Stimulated activated CD8-positive, alpha-beta memory T cell treated with anti-CD3 and anti-CD28 coated beads, Interleukin-2, amount 100 ng/mL, for 1 hour (primary cell): ENCODE results near the gene ANKRA2.
A peak's percentile ranks its signal among the peaks of the same experiment; 100 is the strongest.

Source experiments
- DNase-seq, 2 donors: peaks; one replicate each; pipeline ENCODE4 v3.0.0-alpha.2; 2020; ENCODE audit warnings: low read depth in 2 of 2

The ANKRA2 gene

DNA sequence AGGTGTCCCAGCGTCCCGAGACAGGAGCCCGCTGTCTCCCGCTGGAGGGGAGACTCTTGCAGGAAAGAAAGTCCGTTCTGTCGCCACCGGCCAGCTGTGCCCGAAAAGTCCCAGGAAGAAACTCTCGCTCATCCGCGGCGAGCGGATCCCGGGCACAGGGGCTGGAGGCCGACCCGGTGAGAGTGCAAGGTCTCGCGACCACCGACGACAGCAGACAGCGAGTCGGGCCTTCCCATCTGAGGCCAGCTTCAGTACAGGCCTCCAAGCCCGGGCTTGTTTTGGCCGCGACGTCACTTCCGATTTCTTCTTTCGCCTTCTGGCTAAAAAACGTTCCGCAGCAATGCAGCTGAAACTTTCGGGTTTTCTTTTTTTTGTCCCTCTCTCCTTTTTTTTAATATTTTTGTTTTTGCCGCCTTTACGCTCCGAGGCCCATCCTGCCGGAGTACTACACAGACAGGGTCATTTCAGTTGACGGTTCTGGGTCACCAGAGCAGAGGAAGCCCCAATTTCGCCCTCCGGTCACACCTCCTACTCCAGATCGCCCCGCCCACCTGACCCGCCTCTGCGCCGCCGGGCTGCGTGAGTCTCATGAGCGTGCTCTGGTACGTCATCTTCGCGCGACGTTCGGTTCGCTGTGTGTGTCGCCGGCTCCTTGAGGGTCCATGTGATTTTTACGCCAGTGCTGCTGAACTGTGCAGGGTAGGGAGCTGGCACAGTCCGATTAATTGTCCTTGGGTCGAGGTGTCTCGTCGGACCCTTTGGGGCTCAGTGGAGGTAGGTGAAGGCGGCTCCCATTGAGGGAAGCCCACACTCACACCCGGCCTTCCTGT lies at the start of gene ANKRA2, which contains the start of gene UTP15:
Gene ANKRA2 (minus strand): TSS at position 501 of the 830 bp plus-strand sequence. CDS start 2,758 bp downstream, outside the sequence.
Gene UTP15 (plus strand): TSS at position 605 of the 830 bp plus-strand sequence. CDS start 1,602 bp downstream, outside the sequence.
- peak; percentile 98 for DNase-seq

DNA sequence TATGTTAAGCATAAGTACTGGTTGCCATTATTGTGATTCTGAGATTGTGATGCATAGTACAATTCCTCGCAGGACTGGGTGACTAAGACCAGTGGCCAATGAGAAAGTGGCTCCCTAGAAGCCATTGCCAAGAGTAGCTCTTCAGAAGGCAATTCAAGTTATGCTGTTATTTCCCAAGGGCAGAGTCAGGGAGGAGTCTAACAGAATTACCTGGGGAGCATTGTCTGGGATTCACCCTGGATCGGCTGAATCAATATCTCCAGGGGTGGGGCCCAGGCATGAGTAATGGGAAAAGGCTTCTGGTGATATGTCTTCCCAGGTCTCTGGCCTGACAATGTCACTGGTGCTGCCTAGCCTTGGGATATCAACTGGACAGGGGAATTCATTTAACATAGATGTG lies 49.6 kb upstream of the ANKRA2 start:
- DNase-seq: no peak

GRCh38 chr5:73612799-73613198 lies 47.4 kb upstream of the ANKRA2 start:
- DNase-seq: no peak

DNA sequence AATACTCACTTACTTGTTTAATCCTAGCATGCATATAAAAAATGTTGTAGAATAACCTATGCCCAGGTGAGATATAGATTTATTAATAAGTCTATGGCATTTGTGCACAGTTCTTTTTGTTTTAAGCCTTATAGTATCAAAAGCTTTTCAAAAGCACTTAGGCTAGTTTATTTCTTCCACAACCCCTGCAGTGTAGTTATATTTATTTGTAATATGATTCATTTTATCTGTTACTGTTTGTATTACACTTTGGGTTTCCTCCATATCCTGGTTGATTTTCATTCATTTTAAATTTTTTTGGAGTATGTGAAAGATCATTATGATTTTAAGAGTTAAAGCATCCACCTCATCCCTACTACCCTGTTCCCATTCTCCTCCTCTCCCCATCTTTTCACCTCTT lies 41.8 kb upstream of the ANKRA2 start:
- DNase-seq: no peak

GRCh38 chr5:73606206-73606753 lies 40.8 kb upstream of the ANKRA2 start:
- no peak for DNase-seq

- DNase-seq: no peak
These were observed 40.0 kb upstream of the ANKRA2 start for GRCh38 chr5:73605223-73606087.

DNA sequence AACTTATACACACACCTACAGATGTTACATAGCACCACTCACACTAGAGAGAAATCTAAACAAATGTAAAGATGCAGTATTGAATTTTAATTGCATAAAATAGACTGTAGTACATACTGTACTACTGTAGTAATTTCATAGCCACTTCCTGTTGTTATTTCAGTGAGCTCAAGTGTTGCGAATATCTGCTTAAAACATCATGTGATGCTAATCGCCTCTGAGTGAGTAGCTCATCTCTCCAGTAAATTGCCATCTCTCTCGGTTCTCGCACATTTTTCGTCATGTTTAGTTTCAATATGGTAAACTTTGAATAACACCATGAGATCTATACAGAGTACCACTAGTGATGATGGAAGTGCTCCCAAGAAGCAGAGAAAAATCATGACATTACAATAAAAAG lies 38.6 kb upstream of the ANKRA2 start:
- no peak for DNase-seq

GRCh38 chr5:73599380-73599779 lies 33.9 kb upstream of the ANKRA2 start:
- DNase-seq: no peak

DNA sequence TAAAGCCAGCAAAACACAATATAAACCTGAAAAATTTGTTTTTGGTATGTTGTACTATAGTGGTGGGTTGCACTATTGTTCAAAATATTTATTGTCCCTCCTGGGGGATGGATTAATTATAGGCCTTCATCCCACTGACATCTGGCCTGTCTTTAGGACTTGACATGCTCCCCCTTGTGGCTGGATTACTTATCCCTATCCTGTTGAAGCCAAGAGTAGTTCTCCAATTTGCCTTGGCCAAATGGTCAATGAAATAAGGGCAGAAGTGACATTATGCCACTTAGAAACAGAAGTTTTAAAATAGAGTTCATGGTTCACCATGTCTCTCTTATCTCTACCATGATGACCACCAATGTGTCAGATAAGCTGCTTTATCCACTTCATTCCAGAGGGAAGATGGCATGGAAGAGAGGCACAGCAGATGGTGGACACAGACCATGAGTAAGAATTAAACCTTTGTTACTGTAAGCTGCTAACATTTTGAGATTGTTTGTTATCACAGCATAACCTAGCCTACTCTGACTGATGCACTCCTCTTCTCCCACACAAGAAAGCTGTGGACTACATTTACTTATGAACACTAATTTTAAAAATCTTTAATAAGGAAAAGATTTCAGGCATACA lies 31.4 kb upstream of the ANKRA2 start:
- DNase-seq: no peak

- no peak for DNase-seq
These were observed 27.1 kb upstream of the ANKRA2 start for GRCh38 chr5:73592551-73592950.

- no peak for DNase-seq
These were observed 26.5 kb upstream of the ANKRA2 start for GRCh38 chr5:73591698-73592501.

DNA sequence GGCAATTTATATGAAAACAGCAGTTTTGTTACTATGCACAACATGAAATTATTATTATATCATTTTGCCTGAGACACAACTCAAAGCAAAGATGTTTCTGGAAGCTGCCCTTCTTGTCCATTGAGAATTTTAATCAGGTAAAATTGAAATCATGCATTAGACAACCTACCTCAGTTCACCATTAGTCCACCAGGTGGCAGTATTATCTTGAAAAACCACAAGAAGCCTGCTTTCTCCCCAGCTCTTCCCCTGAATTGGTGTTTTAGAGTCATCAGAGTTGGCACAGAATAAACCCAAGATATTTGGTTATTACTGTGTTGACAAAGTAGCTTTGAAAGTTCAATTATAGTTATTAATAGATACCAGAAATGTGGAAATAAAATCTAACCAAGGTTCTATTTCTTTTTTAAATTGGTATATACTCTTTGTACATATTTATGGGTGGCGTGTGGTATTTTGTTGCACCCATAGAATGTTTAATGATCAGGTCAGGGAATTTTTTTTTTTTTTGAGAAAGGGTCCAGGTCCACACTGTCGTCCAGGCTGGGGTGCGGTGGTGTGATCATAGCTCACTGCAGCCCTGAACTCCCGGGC lies 25.8 kb upstream of the ANKRA2 start:
- DNase-seq: peak in 1 of 2 donors; percentile 11

DNA sequence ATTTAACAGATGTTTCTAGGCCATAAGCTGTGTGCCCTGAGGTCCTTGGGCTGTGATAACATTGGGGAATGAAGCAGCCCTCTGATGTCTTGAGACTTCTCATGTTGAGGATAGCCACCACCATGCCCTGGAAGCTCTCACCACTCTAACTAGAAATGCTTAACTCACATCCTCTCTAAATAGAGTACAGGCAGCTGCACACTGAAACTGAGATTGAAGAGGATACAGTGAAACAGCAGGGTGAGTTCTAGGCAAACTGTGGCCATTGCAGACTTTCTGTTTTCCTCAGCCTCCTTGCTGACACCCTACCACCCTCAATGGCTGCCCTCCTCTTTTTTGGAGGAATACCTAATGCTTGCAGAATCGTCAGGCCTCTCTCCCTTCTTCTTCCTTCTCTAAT lies 22.5 kb upstream of the ANKRA2 start:
- DNase-seq: no peak

DNA sequence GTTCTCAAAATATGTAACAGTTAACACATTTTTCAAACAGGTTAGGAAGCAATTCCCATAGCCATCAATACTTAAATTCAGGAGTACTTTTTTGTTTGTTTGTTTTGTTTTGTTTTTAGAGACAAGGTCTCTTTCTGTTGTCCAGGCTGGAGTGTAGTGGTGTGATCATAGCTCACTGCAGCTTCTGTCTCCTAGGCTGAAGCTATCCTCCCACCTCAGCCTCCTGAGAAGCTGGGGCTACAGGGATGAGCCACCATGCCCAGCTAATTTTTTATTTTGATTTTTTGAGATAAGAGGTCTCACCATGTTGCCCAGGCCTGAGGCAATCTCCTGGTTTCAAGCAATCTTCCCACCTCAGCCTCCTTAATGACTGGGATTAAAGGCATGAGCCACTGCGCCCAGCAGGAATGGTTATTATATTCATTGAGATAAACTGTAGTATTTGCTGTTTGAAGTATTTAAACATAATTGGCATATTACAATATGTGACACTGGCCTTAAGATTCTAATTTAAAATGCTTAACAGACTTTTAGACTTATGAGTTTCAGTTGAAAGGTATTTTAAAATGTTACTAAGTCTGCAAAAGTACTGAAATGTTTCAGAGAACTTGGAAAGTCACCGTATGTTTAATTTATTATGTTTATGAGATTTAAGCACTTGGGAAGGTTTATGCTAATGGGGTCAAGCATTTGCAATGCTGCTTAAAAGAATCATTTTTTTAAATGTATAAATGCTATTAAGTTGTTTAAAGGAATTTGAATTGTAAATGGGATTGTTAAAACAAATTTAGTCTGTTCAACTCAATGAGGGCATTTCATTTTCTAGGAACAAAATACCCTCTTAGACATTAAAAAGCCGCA lies 17.1 kb upstream of the ANKRA2 start:
- DNase-seq: no peak

- no peak for DNase-seq
These were observed 619 bp upstream of the ANKRA2 start for GRCh38 chr5:73565969-73566547.

- DNase-seq: no peak
These were observed 764 bp downstream of the ANKRA2 start for GRCh38 chr5:73564675-73565074.

DNA sequence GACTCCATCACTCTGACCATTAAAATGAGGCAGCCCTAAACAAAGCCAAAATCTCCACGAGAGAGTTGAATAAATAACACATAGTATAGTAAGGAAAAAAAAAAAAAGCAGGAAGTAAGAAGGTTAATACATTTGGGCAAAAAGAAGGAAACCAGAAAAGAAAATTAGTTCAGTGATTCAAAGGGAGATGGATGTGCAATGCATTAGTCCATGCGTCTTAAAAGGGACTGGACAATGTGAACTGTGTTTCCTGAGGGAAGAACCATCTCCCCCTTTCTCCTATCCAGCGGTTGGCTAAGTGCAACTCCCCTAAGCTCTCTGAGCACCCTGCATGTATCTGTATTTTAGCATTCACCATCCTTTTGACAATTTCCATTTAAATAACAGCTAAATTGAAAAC lies 1.4 kb downstream of the ANKRA2 start:
- DNase-seq: no peak

GRCh38 chr5:73558950-73559349 lies 6.5 kb downstream of the ANKRA2 start:
- no peak for DNase-seq

DNA sequence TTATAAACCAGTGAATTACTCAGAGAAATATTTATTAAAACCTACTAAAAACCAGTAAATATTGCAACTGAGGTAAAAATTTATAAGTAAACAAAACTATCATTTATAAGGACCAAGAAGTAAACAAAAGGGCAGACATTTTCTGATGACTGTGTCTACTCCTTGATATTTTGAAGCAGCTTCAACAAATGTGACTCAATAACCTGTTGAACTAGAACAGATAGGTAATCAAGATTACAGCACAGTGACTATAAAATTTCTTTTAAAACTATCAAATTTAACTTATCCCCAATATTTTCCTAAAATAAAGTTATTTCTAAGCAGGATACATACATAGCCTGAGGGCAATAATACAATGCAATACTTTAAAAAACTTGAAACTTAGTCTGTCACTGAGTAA lies 12.8 kb downstream of the ANKRA2 start:
- no peak for DNase-seq
